CD4-positive, alpha-beta T cell treated with Interleukin-1 beta for 1 hour (primary cell): ENCODE measurements around the gene ZNF844.
A peak's percentile ranks its signal among the peaks of the same experiment; 100 is the strongest.
"Not testable (repeated sequence)": the region's sequence is repeated elsewhere in the genome, so short reads cannot be mapped to it uniquely, and the experiment has no call there.

Experiments
- DNase-seq, 2 donors: peaks; one replicate each; pipeline ENCODE4 v3.0.0-alpha.2; 2020 to 2022

Gene ZNF844

GRCh38 chr19:12064590-12065538, at the start of gene ZNF844:
Gene ZNF844, plus strand, starts transcription at chr19:12064731. Its CDS starts 143 bp downstream, at chr19:12064874.
- DNase-seq = peak; percentile 77 to 87

- no peak for DNase-seq
Observed at GRCh38 chr19:12015015-12015752, 49.3 kb upstream of the ZNF844 start.

GRCh38 chr19:12015753-12016116, 48.8 kb upstream of the ZNF844 start:
- DNase-seq = no peak

GRCh38 chr19:12034198-12034597, 30.3 kb upstream of the ZNF844 start:
- DNase-seq = no peak

- DNase-seq = no peak
Observed at GRCh38 chr19:12034620-12035019, 29.9 kb upstream of the ZNF844 start.

- DNase-seq = peak; percentile 59 to 72
Observed at GRCh38 chr19:12035220-12036172, 29.0 kb upstream of the ZNF844 start, which contains the start of gene ZNF433. Gene ZNF433, minus strand, starts transcription at chr19:12035679. Its CDS starts 140 bp downstream, at chr19:12035539.

GRCh38 chr19:12042893-12043292, 21.6 kb upstream of the ZNF844 start:
- DNase-seq = no peak

- no peak for DNase-seq
Observed at GRCh38 chr19:12043752-12044422, 20.6 kb upstream of the ZNF844 start.

- no peak for DNase-seq
Observed at GRCh38 chr19:12047868-12048267, 16.7 kb upstream of the ZNF844 start.

- no peak for DNase-seq
Observed at GRCh38 chr19:12052091-12052496, 12.4 kb upstream of the ZNF844 start.

GRCh38 chr19:12052497-12053169, 11.9 kb upstream of the ZNF844 start, which contains the start of gene ZNF878:
Gene ZNF878, minus strand, starts transcription at chr19:12052961. Its CDS starts 160 bp downstream, at chr19:12052801.
- peak; percentile 55 to 59 for DNase-seq

- DNase-seq = no peak
Observed at GRCh38 chr19:12055784-12056183, 8.7 kb upstream of the ZNF844 start.

GRCh38 chr19:12075538-12076139, 11.1 kb downstream of the ZNF844 start:
- no peak for DNase-seq

- not testable (repeated sequence) for DNase-seq
Observed at GRCh38 chr19:12076331-12076730, 11.8 kb downstream of the ZNF844 start.

GRCh38 chr19:12077375-12077774, 12.8 kb downstream of the ZNF844 start:
- DNase-seq = no peak

- DNase-seq = not testable (repeated sequence)
Observed at GRCh38 chr19:12083336-12083735, 18.8 kb downstream of the ZNF844 start.

GRCh38 chr19:12085074-12085818, 20.7 kb downstream of the ZNF844 start:
- no peak for DNase-seq

GRCh38 chr19:12090807-12091206, 26.3 kb downstream of the ZNF844 start:
- DNase-seq = peak; percentile 58 to 60

GRCh38 chr19:12092065-12092867, 27.7 kb downstream of the ZNF844 start:
- DNase-seq = peak; percentile 46 to 62
